ES-I3 (cell line): ENCODE data around the gene GPATCH11.

Source experiments
- H3K36me3 ChIP-seq: 2 replicates; pipeline ENCODE4 v1.6.1; 2013; ENCODE audit warnings: mild to moderate bottlenecking, low read length, control low read depth, moderate library complexity; ENCODE audit not compliant: insufficient read depth
- H3K4me1 ChIP-seq: 2 replicates; pipeline ENCODE4 v1.6.1; 2013; ENCODE audit warnings: mild to moderate bottlenecking, control low read depth, low read length; ENCODE audit not compliant: insufficient read depth
- H3K9ac ChIP-seq: 2 replicates; pipeline ENCODE4 v1.6.1; 2013; ENCODE audit warnings: low read depth, mild to moderate bottlenecking, low read length, moderate library complexity
- H3K9me3 ChIP-seq: 2 replicates; pipeline ENCODE4 v1.6.1; 2013; ENCODE audit warnings: mild to moderate bottlenecking, low read length, moderate library complexity; ENCODE audit not compliant: control insufficient read depth, insufficient read depth

Gene GPATCH11

GRCh38 chr2:37132914-37133313 lies 48.6 kb downstream of the GPATCH11 start:
- Histone ChIP-seq H3K9ac (no peak overlapping the region), H3K9me3 (no peaks in the 10 kb centered on the region), H3K4me1 (no peaks in the 10 kb centered on the region), H3K36me3 (peaks cover 6% of the 10 kb centered on the region; the same call in 1 of the 2 replicates)

- Histone ChIP-seq H3K9ac (no peak overlapping the region), H3K4me1 (no peaks in the 10 kb centered on the region), H3K36me3 (peaks cover 6% of the 10 kb centered on the region; the same call in 1 of the 2 replicates), H3K9me3 (no peaks in the 10 kb centered on the region)
Observed at GRCh38 chr2:37142546-37142945, 58.2 kb downstream of the GPATCH11 start.

GRCh38 chr2:37143974-37144373 lies 59.7 kb downstream of the GPATCH11 start:
- H3K9me3 ChIP-seq: no peaks in the 10 kb centered on the region
- peaks cover 6% of the 10 kb centered on the region; the same call in 1 of the 2 replicates for H3K36me3 ChIP-seq
- H3K9ac ChIP-seq: no peak overlapping the region
- no peaks in the 10 kb centered on the region for H3K4me1 ChIP-seq

DNA sequence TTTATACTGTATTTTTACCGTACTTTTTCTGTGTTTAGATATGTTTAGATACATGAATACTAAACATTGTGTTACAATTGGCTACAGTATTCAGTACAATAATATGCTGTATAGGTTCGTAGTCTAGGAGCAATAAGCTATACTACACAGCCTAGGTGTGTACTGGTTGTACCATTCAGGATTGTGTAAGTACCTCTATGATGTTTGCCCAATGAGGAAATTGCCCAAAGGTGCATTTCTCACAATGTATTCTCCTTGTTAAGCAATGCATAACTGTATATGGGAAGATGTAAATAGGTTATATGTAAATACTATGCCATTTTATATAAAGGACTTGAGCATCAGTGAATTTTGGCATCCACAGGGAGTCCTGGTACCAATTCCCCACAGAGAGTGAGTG lies 61.7 kb downstream of the GPATCH11 start:
- H3K4me1 ChIP-seq: no peaks in the 10 kb centered on the region
- H3K9me3 ChIP-seq: no peaks in the 10 kb centered on the region
- H3K9ac ChIP-seq: no peak overlapping the region
- H3K36me3 ChIP-seq: 0 out of 2 replicates have a peak, but pooled peaks cover 3% of the 10 kb centered on the region

DNA sequence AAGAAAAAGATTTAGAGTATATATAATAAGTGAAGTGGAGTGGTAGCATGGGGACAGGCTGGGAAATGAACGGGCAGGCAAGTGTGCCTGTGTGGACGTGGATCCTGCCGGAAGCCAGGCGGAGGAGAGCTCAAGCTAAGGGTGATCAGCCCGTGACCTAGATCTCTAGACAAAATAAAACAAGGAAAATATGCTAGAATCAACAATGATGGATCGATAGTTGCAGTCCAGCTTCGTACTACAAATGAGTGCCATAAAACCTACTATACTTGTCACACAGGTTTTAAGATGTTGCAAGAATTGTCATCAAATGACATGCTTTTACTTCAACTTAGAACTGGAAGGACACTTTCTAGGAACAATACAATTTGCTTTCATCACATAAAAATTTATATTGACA lies 64.0 kb downstream of the GPATCH11 start:
- H3K9me3 ChIP-seq: no peaks in the 10 kb centered on the region
- H3K9ac ChIP-seq: no peak overlapping the region
- 0 out of 2 replicates have a peak, but pooled peaks cover 3% of the 10 kb centered on the region for H3K36me3 ChIP-seq
- no peaks in the 10 kb centered on the region for H3K4me1 ChIP-seq
